ENCODE measurements around the gene ULK4.

DNA sequence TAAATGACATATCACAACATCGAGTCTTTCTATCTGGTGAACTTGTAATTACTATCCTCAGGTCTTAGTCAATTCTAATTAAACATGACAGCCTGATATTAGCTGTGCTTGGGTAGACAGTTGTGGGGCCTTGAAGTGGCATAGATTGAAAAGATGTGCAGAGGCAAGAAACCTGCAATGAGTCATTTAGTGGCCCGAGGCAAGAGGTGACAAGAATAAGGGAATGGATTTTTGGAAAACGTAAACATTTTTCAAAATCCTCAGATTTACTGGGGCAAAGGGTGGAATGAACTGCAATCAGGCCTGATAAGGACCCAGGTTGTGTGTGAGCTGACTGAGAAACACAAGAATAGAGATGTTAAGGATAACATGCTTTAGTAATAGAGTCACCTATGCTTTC is 29.5 kb upstream of the ULK4 start:
- TF ChIP-seq, protein P1, sequence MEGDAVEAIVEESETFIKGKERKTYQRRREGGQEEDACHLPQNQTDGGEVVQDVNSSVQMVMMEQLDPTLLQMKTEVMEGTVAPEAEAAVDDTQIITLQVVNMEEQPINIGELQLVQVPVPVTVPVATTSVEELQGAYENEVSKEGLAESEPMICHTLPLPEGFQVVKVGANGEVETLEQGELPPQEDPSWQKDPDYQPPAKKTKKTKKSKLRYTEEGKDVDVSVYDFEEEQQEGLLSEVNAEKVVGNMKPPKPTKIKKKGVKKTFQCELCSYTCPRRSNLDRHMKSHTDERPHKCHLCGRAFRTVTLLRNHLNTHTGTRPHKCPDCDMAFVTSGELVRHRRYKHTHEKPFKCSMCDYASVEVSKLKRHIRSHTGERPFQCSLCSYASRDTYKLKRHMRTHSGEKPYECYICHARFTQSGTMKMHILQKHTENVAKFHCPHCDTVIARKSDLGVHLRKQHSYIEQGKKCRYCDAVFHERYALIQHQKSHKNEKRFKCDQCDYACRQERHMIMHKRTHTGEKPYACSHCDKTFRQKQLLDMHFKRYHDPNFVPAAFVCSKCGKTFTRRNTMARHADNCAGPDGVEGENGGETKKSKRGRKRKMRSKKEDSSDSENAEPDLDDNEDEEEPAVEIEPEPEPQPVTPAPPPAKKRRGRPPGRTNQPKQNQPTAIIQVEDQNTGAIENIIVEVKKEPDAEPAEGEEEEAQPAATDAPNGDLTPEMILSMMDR (conservative IDR thresholded peaks at IDR 0.05; ENCODE audit: low read length), result no peak
- no peak for TF ChIP-seq EZH2phosphoT487 (IDR thresholded peaks at IDR 0.05; ENCODE audit: borderline replicate concordance)
